VCaP (cell line): ENCODE measurements around the gene CARM1.

ENCODE experiments used
- H3K27ac ChIP-seq: fragments of 450-650 bp; 2 replicates; pipeline ENCODE4 v1.5.1; 2017
- CTCF ChIP-seq: fragments of 450-650 bp; conservative IDR thresholded peaks from 2 replicates; pipeline ENCODE4 v1.5.1; 2017; ENCODE audit warnings: mild to moderate bottlenecking, moderate library complexity

CARM1 gene

GRCh38 chr19:10965398-10965797 lies 94.0 kb downstream of the CARM1 start:
- no peak for TF ChIP-seq CTCF
- no peak overlapping the region for H3K27ac ChIP-seq

- no peak for TF ChIP-seq CTCF
- no peak overlapping the region for H3K27ac ChIP-seq
Measured at GRCh38 chr19:10966809-10967208, 95.5 kb downstream of the CARM1 start.

- no peak for TF ChIP-seq CTCF
- H3K27ac ChIP-seq: no peak overlapping the region
Measured at GRCh38 chr19:10968527-10969135, 97.3 kb downstream of the CARM1 start.

- TF ChIP-seq CTCF: no peak
- no peak overlapping the region for H3K27ac ChIP-seq
Measured at GRCh38 chr19:10971107-10971726, 99.9 kb downstream of the CARM1 start.
